ENCODE results near the gene TUBB6. TPM values are rescaled to one million over a fixed set of nuclear protein-coding genes. Genes with fewer than 3 reads are reported as not detected.
A peak's percentile ranks its signal among the peaks of the same experiment; 100 is the strongest.

Gene TUBB6
- total and polyA plus RNA-seq, 2 of the 8 experiments (the other 6 are each of a cell fraction or from before 2014, with no cell fraction given), result 126 to 223 TPM

GRCh38 chr18:12287684-12288402 lies 20.2 kb upstream of the TUBB6 start (continued):
- no peak for TF ChIP-seq TEAD4 (IDR thresholded peaks at IDR 0.05; ENCODE audit: low read depth, low read length)
- no peak for TF ChIP-seq BCL11A (IDR thresholded peaks at IDR 0.05; ENCODE audit: low read depth in 2 of 2, low read length in 2 of 2)
- no peak for TF ChIP-seq CTCF (IDR thresholded peaks at IDR 0.05; ENCODE audit: control extremely low read depth in 1 of 3, insufficient read depth in 1 of 3, low read depth in 1 of 3, low read length in 3 of 3)
- TF ChIP-seq SAP30 (IDR thresholded peaks at IDR 0.05; ENCODE audit: insufficient read depth, insufficient replicate concordance, low read length), result peak; percentile 22
- 0 out of 2 replicates have a peak, but pooled peaks have one; percentile 11 for TF ChIP-seq RBBP5 (IDR thresholded peaks at IDR 0.05; ENCODE audit: borderline replicate concordance, low read depth, low read length)
- peak; percentile 56; the same call in 1 of the 2 replicates for TF ChIP-seq SUZ12 (IDR thresholded peaks at IDR 0.05; ENCODE audit: low read length)

Data from H1 (cell line).